K562 (cell line): ENCODE measurements around the gene PSMD8. TPM values are rescaled to one million over a fixed set of nuclear protein-coding genes. Genes with fewer than 3 reads are reported as not detected.

Experiments used
- ATF7 ChIP-seq: fragments of 450-650 bp; IDR thresholded peaks from 2 replicates; pipeline ENCODE4 v1.7.1; 2014; ENCODE audit warnings: mild to moderate bottlenecking, moderate library complexity
- CTCF ChIP-seq, 3 experiments: IDR thresholded peaks in 2 of 3; conservative IDR thresholded peaks in 1 of 3; 2 replicates each; pipeline ENCODE4 v1.5.1; 2011 to 2012; ENCODE audit warnings: low read length in 3 of 3, mild to moderate bottlenecking in 3 of 3, control low read depth in 2 of 3, improper control_type of control experiment in 1 of 3, inconsistent platforms in 1 of 3, low read depth in 1 of 3, mixed read lengths in 1 of 3, moderate library complexity in 1 of 3; ENCODE audit not compliant: insufficient read depth in 2 of 3
- ETS1 ChIP-seq: conservative IDR thresholded peaks from 2 replicates; pipeline ENCODE4 v1.6.1; 2011; ENCODE audit warnings: low read depth, mild to moderate bottlenecking, low read length; ENCODE audit not compliant: control insufficient read depth
- MAFK ChIP-seq: IDR thresholded peaks from 2 replicates; pipeline ENCODE4 v1.6.1; 2011; ENCODE audit warnings: low read length, improper control_type of control experiment
- MBD1 ChIP-seq: fragments of 250-450 bp; sonication (Bioruptor Pico); IDR thresholded peaks from 2 replicates; pipeline ENCODE4 v1.8.0; 2022; ENCODE audit warnings: inconsistent platforms
- NONO ChIP-seq, 2 experiments: fragments of 200-400 bp in 1 of 2; fragments of 450-650 bp in 1 of 2; formaldehyde crosslinking in 1 of 2; IDR thresholded peaks; 2 replicates each; pipeline ENCODE4 v1.6.1; 2017; ENCODE audit warnings: low read depth in 2 of 2, mild to moderate bottlenecking in 2 of 2, moderate library complexity in 2 of 2, low read length in 1 of 2
- PKNOX1 ChIP-seq: fragments of 450-650 bp; IDR thresholded peaks from 2 replicates; pipeline ENCODE4 v1.6.1; 2016
- POLR2A ChIP-seq: fragments of 450-650 bp; conservative IDR thresholded peaks from 2 replicates; pipeline ENCODE4 v1.6.1; 2016
- POLR2AphosphoS5 ChIP-seq: IDR thresholded peaks from 2 replicates; pipeline ENCODE4 v1.6.1; 2011; ENCODE audit warnings: mild to moderate bottlenecking, low read depth, low read length, moderate library complexity; ENCODE audit not compliant: control insufficient read depth, insufficient read depth
- POLR2B ChIP-seq: fragments of 450-650 bp; IDR thresholded peaks from 2 replicates; pipeline ENCODE4 v1.6.1; 2018; ENCODE audit warnings: low read depth; ENCODE audit not compliant: partially characterized antibody
- PYGO2 ChIP-seq: fragments of 450-650 bp; IDR thresholded peaks from 2 replicates; pipeline ENCODE4 v1.6.1; 2016; ENCODE audit warnings: mild to moderate bottlenecking, missing genetic modification characterization, moderate library complexity, missing compliant biosample characterization
- RAD21 ChIP-seq, 2 experiments: fragments of 250-450 bp in 1 of 2; fragments of 450-650 bp in 1 of 2; sonication (Bioruptor Pico) in 1 of 2; formaldehyde crosslinking in 1 of 2; IDR thresholded peaks in 1 of 2; conservative IDR thresholded peaks in 1 of 2; 2 replicates each; pipeline versions ENCODE4 v1.4.0 to v1.8.0; 2020 to 2022; ENCODE audit warnings: mild to moderate bottlenecking in 2 of 2, moderate library complexity in 1 of 2
- RBFOX2 ChIP-seq: fragments of 200-400 bp; formaldehyde crosslinking; IDR thresholded peaks from 2 replicates; pipeline ENCODE4 v1.6.1; 2017; ENCODE audit warnings: low read depth, mild to moderate bottlenecking, low read length, moderate library complexity
- SMC3 ChIP-seq: conservative IDR thresholded peaks from 2 replicates; pipeline ENCODE4 v1.6.1; 2011; ENCODE audit warnings: low read depth, low read length, improper control_type of control experiment; ENCODE audit not compliant: insufficient read depth
- SNRNP70 ChIP-seq: fragments of 200-400 bp; formaldehyde crosslinking; optimal IDR thresholded peaks from 2 replicates; pipeline ENCODE3; 2017; ENCODE audit warnings: low read depth, low read length
- TFAP4 ChIP-seq: sonication (generic); formaldehyde crosslinking; IDR thresholded peaks from 2 replicates; pipeline ENCODE4 v1.8.0; 2022; ENCODE audit warnings: missing genetic modification reagents, mild to moderate bottlenecking, moderate library complexity, borderline replicate concordance
- ZBTB26 ChIP-seq: fragments of 450-650 bp; formaldehyde crosslinking; IDR thresholded peaks from 2 replicates; pipeline ENCODE4 v1.4.0; 2022; ENCODE audit warnings: missing genetic modification characterization
- polyA plus RNA-seq, 8 experiments: library from polyadenylated mRNA; depleted of rRNA in 4 of 8; stranded (reverse) in 5 of 8; unstranded in 3 of 8; fragments of >200 nt; fragmentation: Nextera tagmentation in 2 of 8; fragmentation: Illumina TruSeq in 1 of 8; extraction: Ambion mirVana in 2 of 8; extraction: Trizol in 1 of 8; gene quantifications; 2 replicates each; pipeline versions ENCODE4 v1.2.1 to v1.2.3, GENCODE V29; 2011 to 2014; ENCODE audit warnings: inconsistent platforms in 1 of 8, missing spikeins in 1 of 8
- total RNA-seq, 7 experiments: library from RNA; depleted of rRNA in 6 of 7; stranded (reverse); fragments of >200 nt in 6 of 7; fragmentation: Illumina TruSeq in 2 of 7; extraction: Trizol in 2 of 7; gene quantifications; 2 replicates each; pipeline versions ENCODE4 v1.2.1 to v1.2.3, GENCODE V29; 2011 to 2021; ENCODE audit warnings: low replicate concordance in 1 of 7

Gene PSMD8
- total and polyA plus RNA-seq, 9 of the 15 experiments (the other 6 are each of a cell fraction or from before 2014, with no cell fraction given) = 130 to 583 (median 315) TPM

- no peak for TF ChIP-seq MBD1 (CRISPR knock-in tag)
- no peak for TF ChIP-seq MAFK
- TF ChIP-seq SNRNP70 = no peak
- no peak for TF ChIP-seq ZBTB26
- peak; percentile 31 for TF ChIP-seq POLR2B
- peak; percentile 15; the same call in 1 of the 2 replicates for TF ChIP-seq POLR2AphosphoS5
- peak; percentile 39; the same call in 1 of the 2 replicates for TF ChIP-seq TFAP4
- TF ChIP-seq RBFOX2 = peak; percentile 53; the same call in 1 of the 2 replicates
- 0 out of 2 replicates have a peak, but pooled peaks have one; percentile 34 for TF ChIP-seq SMC3
- 0 out of 2 replicates have a peak, but pooled peaks have one; percentile 40 for TF ChIP-seq PKNOX1
- peak; percentile 57 to 68 (median 62) for TF ChIP-seq CTCF (IDR thresholded peaks at IDR 0.05 in 2 of 3, conservative IDR thresholded peaks at IDR 0.05 in 1 of 3; ENCODE audit: insufficient read depth in 2 of 3, low read depth in 1 of 3, low read length in 3 of 3)
- peak; percentile 53; the same call in 1 of the 2 replicates for TF ChIP-seq POLR2A
- 0 out of 2 replicates have a peak, but pooled peaks have one; percentile 39 for TF ChIP-seq ETS1
- peak; percentile 64 for TF ChIP-seq ATF7
- TF ChIP-seq PYGO2 (tag) = no peak
- TF ChIP-seq NONO (IDR thresholded peaks at IDR 0.05; ENCODE audit: low read depth in 2 of 2, low read length in 1 of 2) = 0 out of 4 replicates have a peak, but pooled peaks of 1 of the 2 experiments have one; percentile 18
- TF ChIP-seq RAD21 (CRISPR knock-in tag; conservative IDR thresholded peaks at IDR 0.05 in 1 of 2, IDR thresholded peaks at IDR 0.05 in 1 of 2) = peak; percentile 11 to 45; a peak in 1 of 4 replicates
Measured at GRCh38 chr19:38384209-38385027, 10.0 kb downstream of the PSMD8 start (continued).
